ENCODE data around the gene PAX4.

PAX4 gene

DNA sequence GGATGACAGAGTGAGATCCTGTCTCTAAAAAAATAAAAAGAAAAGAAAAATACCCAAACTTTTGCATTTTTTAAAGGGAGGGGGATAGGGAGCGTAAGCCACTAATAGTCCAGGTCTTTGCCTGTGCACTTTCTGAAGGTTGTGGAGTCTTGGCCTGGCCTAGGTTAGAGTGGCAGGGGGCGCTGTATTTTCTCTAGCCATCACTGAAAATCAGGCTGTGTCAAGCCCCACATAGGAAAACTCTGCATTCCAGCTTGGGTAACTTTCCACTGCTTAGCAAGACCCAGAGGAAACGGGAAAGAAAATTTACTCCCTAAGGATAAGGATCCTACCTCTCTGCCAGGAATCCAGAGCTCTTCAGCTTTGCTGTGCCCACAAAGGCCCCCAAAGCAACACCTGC, 10.5 kb upstream of the PAX4 start:
- DNase-seq = no peak

DNA sequence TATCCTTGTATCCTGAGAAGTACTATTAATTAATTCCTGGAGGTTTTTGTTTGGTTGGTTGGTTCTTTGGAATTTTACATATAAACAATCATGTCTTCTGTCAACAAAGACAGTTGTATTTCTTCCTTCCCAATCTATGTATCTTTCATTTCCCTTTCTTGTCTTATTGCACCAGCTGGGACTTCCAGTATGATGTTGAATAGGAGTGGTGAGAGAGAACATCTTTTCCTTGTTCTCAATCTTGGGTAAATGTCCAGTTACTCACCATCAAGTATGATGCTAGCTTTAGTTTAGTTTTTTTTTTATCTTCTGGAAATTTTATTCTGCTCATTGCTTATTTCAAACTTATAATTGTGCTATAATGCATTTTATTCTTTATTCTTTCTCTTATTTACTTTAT, 7.4 kb upstream of the PAX4 start:
- no peak for DNase-seq

DNA sequence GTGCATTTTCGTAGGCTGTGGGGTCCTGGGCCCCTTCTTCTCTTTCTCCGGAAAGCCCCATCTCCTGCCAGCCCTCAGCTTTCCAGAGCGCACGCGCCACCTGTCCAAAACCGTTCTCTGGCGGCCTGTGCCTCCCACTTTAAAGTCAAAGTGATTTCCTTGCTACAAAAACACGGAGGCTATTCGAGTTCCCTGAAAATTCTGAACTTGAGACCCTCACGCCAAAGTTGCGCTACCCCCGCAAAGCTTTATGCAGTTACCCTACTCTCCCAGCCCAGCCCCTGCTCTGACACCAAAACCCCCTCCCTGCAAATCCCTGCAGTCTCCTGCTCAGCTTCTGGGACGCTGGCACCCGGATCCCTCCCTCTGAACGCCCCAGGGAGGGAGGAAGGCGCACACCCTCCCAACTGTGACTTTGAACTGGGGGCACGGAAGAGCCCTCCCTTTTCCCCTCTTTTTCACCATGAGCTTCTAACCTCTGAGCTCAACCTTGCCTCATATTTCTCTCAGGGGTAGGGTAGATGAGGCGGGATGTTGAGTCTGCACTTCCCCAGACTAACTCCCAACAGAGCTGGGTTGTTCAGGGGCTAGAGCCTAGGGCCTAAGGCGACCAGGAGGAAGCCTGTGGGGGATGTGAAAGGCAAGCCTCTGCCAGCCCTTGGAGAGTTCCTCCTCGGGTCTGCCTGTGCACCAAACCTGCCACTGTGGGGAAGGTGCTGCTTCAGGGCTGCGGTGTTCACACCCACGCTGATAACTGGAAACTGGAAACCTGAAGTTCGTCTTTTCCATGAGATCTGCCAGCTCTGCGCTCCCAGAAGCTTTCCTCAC, 2.7 kb upstream of the PAX4 start:
- no peak for DNase-seq

DNA sequence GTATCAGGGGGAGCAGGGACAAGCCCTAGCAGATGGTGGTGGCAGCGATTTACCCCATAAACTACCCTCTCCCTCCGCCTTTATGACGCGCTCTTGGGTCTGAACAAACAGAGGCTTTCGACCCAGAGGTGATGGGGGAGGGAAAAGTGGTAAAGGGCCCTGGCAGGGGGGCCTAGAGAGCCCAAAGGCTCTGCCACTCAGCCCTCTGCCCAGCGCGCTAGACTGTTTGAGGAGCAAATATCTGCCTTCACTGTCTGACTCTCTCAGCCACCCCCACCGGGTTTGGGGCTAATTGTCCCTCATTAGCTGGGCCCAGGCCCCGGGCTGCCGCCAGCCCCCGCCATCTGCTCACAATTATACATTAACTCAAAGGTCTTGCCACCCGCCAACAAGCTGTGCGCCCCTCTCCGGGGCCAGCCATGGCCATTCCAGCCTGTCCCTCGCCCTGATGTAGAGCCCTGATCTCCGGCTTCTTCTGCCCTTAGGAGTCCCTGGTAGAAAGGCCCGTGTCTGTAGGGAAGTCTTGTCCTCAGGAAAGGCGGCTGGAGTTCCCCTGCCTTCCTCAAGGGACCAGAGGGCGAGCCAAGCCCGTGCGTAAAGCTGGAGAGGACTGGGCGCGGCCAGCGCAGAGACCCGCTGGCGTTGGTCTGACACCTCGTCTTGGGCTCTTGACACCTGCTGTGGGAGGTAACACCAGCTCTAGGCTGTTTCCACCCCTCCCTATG, 1.9 kb upstream of the PAX4 start:
- DNase-seq = no peak

DNA sequence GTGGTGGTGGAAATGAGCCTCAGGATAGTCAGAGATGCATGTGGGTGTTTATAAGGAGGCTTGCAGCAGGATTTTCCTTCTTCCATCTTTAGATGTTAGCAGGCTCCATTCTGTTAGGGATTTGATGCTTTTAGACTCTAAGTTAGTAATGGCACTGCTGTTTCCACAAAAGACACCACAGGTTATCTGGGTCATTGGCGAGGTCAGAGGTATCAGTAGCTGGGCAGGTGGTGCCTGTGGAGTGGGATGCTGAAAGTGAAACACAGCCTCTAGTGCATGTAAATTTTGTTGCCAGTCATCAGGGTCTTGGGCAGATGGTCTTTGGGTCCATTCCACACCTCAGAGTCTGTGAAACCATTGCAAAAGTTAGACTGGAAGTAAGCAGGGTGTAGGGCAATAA, 833 bp upstream of the PAX4 start:
- no peak for DNase-seq

DNA sequence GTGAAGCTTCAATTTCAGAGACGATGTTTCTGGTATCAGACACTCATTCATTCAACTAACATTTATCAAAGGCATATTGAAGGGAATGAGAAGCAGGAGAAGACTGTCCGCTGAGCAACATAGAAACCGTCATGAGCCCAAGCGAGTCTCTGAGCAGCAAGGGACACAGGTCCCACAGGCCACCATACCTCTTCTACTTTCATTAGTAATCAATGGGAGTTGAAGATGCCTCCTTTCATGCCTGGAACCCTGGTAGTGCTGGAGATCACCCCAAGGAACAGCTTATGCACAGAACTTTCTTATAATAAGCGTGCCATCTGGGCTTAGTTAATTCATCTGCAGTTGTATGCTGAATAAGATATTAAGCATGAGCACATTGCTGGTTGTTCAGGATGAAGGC, 1.2 kb downstream of the PAX4 start:
- DNase-seq = no peak

DNA sequence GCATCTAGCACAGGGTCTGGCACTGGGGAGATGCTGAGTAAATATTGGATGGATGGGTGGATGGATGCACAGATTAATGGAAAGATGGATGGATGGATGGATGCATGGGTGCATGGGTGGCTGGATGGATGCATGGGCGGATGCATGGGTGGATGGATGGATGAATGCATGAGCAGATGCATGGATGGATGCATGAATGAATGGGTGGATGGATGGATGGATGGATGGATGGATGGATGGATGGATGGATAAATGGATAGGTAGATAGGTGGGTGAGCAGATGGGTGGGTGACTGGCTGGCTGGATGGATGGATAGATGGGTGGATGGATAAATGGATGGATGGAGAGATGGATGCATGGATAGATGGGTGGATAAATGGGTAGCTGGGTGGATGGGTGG, 5.7 kb downstream of the PAX4 start:
- DNase-seq = no peak

DNA sequence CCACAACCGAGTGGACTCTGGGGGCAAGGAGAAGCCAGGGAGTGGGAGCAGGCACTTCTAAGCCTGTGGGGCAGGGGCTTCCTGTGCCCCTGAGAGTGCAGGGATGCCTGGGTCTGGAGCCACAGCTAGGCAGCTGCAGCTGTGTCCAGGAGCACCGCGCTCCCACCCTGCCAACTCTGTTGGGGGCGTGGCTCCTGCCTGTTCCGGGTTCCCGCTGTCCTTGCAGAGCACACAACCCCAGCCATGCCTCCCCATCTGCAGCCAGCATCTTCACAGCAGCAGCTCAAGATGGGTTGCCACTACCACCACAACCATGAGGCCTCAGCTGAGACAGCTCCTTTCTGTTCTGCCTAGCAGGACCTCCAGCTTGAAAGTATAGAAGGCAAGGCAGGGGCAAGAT, 8.6 kb downstream of the PAX4 start:
- DNase-seq = no peak

DNA sequence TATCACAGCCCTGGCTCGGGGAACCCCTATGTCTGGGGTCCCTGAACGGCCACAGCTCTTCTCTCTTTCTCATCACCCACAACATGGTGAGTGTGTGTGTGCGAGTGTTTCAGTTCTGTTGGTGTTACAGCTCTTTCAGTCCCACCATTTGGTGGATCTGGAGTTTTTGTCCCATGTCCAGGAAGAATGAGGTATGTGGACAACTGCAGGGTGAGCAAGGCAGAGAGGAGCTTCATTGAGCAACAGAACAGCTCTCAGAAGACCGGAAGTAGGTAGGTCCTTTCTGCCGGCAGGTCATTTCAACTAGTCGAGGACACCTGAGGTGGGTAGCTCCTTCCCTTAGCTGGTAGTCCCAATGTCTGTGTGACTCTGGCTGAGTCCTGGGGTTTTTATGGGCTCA, 9.5 kb downstream of the PAX4 start:
- no peak for DNase-seq

DNA sequence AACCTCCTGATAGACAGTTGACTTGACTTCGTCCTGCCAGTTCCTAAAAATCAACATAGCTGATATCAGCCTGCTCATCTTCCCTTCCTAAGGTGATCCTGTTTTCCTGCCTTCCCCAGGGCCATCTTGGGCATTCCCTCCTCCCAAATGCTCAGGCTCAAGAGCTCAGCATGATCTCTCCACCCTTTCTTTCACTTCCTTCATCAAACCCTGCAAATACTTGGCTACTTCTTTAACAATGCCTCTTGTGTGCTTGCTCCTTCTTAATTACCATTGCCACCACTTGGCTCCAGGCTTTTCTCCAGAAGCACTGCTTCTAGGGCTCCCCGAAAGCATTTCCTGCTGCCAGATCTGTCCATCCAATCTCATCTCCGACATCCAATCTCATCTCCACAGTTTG, 17.1 kb downstream of the PAX4 start:
- DNase-seq = no peak

DNA sequence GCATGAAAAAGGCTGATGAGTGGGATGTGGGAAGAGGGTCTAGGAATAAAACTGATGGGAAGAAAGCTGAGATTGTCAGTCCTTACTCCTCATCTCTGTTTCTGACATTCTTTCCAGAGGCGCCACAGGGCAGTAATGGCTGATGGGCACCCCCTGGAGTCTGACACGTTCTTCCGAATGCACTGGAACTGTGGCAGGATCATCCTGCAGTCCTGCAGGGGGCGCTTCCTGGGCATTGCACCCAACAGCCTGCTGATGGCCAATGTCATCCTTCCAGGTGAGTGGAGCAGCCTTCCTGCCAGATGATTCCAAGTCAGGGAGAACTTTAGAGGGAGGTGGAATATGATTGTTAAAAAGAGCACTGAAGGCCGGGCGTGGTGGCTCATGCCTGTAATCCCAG, 19.6 kb downstream of the PAX4 start:
- DNase-seq = no peak

DNA sequence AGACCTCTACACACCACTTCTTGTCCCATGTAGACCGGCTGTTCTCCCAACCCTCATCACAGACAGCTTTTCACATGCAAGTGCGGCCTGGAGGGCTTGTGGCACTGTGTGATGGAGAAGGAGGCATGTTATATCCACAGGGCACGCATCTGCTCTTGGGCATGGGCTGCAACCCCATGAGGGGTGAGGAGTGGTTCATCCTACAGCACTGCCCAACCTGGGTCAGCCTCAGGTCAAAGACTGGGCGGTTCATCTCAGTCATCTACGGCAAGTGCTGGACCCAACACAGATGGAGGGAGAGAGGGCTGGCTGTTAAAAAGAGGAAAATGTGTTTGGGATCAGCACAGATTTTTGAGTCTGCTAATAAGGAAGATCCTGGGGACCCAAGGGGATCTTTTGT, 22.2 kb downstream of the PAX4 start:
- no peak for DNase-seq

DNA sequence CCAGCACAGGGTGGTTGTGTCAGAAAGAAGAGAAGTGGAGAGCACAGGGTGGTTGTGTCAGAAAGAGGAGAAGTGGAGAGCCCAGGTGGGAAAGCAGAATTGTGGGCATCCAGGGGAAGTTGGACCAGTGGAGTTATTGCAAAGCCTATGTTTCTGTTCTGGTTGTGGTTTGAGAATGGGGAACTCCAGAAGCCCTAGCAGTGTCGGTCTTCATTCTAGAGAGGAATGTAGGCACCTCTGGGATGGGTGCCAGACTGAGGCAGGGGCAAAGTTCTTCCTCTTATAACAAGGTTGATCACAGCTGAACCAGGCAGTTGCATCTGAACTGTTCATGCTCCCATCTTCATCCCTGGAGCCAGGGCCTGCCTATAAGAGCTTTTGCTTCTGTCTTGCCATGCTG, 23.5 kb downstream of the PAX4 start:
- no peak for DNase-seq

DNA sequence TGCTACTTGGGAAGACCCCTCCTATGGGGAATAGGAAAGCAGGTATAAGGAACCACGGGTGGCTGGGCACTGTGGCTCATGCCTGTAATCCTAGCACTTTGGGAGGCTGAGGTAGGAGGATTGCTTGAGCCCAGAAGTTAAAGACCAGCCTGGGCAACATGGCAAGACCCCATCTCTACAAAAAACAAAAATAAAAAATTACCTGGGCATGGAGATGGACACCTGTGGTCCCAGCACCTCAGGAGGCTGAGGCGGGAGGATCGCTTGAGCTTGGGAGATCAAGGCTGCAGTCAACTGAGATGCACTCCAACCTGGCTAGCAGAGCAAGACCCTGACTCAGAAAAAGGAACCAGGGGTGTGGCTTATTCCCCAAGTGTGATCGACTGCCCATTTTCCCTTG, 25.4 kb downstream of the PAX4 start:
- no peak for DNase-seq

DNA sequence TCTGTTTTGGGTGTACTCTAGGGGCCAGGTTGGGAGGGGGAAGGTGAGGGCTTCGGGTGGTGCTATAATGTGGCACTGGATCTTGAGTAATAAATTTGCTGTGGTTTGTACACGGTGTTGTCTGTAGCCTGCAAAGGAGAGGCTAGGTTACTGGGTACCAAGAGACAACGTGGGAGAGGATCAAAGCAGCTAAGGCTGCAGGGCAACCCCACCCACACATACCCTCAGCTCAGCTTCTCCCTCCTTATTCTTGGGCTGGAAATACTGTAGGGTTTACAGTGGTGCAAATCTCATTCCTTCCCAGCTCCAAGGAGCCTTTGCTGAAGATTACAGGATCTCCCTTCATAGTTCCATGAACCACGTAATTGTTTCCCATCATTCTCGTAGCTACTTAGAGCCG, 26.4 kb downstream of the PAX4 start:
- DNase-seq = no peak

DNA sequence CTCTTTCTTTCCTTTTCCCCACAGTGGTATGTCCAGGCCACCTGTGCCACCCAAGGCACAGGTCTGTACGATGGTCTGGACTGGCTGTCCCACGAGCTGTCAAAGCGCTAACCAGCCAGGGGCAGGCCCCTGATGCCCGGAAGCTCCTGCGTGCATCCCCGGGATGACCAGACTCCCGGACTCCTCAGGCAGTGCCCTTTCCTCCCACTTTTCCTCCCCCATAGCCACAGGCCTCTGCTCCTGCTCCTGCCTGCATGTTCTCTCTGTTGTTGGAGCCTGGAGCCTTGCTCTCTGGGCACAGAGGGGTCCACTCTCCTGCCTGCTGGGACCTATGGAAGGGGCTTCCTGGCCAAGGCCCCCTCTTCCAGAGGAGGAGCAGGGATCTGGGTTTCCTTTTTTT, 26.8 kb downstream of the PAX4 start:
- no peak for DNase-seq

DNA sequence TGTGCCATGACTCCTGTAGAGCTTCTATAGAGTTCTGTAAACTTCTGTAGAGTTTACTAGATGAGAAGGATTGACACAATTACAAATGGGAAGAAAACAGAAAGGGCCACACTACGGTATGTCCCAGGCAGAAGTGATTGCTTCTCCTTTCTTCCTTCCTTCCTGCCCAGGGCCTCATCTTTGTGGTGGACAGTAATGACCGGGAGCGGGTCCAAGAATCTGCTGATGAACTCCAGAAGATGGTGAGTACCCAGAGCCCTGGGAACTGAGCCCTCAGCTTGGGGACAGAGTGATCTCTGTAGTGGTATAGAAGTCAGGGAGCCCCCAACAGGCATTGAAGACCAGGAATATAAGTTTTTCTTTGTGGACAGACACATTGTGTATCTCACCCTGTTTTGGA, 28.0 kb downstream of the PAX4 start:
- DNase-seq = no peak

DNA sequence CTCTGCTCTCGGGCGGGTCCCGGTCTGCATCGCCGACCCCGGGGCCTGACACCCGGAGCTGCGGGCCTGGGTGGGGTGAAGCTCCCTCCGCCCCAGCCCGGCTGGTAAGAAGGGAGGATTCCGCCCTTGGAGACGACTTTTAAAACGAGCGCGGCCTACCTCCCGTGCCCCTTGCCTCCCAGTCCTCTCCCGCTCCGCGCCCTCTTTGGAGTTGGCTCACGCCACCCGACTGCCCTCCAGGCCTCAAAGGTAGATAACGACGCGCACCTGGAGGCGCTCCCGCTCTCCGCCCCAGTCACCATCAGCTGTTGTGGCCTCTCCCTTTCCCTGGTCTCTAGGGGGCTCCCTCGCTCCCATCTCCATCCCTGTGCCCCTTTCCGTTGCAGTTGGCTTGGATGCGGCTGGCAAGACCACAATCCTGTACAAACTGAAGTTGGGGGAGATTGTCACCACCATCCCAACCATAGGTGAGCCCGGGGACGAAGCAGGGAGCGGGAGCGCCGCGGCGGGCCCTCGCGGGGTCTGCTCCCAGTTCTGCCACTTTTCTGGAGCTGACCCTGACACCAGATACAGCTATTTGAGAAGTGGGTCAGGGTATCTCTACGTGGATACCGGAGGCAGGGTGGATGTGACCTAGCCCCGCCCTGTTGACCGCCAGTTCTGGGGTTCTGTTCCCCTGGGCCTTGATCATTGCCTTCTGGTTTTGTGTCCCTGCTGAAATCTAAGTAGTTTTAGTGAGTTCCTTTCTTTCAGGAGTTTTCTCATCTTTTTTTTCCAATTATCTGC, 29.1 kb downstream of the PAX4 start:
- peak; percentile 65 for DNase-seq

DNA sequence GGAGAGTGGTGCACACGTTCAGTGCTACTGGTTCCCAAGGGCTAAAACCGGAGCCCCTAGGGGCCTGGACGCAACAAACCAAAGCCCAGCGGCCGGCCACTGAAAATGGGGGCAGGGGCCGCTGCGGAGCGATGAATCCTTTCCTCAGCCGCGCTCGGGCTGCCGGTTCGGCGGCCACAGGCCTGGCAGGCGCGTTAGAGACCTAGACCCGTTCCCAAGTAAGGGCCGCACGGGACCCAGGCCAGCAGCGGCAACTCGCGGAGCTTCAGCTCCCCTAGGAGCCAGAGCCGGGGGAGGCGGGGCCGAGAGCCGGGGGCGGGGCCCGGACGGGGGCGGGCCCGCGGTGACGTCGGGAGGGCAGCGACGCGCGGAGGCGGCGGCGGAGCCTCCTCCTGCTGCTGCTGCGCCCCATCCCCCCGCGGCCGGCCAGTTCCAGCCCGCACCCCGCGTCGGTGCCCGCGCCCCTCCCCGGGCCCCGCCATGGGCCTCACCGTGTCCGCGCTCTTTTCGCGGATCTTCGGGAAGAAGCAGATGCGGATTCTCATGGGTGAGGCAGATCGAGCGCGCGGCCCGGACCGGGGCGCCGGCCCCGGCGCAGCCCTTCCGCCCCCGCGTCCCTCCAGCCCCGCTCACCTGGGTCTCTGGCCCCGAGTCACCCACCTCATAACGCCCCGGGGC, 29.8 kb downstream of the PAX4 start, which contains the start of gene ARF5:
Gene ARF5, plus strand, starts transcription at position 393 of the 678 bp plus-strand sequence. Its CDS starts 88 bp downstream, at position 481.
- peak; percentile 77 for DNase-seq

DNA sequence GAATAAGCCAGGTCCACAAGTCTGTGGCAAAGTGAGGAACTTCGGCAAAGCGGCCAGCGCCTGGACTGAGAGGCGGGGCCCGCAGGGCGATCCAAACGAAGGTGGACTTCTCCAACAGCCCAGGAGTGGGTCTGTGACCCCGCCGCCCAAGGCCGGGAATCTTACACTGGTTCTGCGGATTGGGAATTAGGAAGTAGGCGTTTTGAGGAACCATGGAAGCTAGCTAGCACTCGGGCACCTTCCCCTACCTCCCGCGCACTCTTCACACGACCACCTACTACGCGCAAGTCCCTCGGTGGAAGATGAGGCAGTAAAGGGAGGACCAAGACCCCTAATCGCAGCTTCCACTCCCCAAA, 30.3 kb downstream of the PAX4 start:
- no peak for DNase-seq

DNA sequence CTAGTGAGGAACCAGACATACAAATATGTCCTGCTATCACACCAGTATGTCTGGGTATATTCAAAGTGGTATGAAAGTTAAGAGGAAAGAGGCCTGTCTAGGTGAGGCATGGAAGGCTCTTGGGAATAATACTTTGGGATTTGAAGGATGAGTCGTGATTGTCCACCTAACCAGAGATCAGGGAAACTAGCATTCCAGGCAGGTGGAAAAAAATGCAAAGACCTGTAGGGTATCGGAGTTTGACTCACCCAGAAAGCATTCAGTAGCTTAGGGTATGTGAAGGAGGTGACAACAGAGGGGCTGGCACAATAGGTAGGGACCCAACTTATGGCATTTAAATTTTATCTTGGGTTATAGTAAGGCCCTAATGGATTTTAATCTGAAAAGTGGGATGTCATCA, 31.6 kb downstream of the PAX4 start:
- DNase-seq = no peak

DNA sequence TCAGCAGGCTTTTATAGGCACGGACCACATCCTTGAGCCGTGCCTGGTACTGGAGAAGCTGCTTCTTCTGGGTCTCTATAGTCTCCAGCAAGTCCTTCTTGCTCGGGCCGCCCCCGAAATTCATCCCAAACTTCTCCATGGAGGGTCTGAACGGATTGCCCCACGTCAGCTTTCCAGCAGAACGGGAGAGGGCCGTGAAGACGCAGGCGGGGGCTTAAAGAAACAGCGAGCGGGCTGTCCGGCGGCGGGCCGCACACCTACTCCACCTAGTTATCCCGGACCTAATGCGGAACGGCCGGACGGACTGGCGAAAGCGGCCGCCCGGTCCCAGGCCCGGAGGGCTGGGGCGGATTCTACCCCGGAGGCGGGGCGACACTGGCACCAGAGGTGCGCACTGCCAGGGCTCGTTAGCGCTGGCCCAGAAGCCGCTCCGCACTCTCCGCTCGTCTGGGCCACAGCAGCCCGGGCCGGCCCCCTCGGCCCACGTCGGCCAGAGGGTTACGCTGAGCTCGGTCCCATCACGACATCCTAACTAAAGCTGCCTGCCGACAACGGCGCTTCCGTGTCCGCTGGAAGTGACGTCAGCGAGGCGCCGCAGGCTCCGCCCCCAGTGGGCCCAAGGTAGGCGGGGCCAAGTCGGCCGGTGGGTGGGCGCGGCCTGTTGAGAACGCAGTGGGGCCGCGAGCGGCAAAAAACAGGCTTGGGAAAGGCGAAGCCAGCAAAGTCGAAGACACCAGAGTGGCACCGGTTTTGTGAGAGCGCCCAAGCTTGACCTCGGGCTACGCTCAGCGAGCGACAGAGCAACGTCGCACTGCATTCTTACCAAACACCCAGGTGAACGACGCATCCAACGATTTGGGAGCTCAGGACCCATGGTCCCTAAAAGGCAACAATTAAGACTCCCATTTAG, 32.6 kb downstream of the PAX4 start, which contains the start of gene GCC1:
Gene GCC1, minus strand, starts transcription at position 553 of the 910 bp plus-strand sequence. Its CDS starts 414 bp downstream, at position 139.
- peak; percentile 82 for DNase-seq

All from NCI-H1092 (cell line).